ENCODE results near the gene PSMD12.
"Not testable (repeated sequence)": the region's sequence is repeated elsewhere in the genome, so short reads cannot be mapped to it uniquely, and the experiment has no call there.

The PSMD12 gene

DNA sequence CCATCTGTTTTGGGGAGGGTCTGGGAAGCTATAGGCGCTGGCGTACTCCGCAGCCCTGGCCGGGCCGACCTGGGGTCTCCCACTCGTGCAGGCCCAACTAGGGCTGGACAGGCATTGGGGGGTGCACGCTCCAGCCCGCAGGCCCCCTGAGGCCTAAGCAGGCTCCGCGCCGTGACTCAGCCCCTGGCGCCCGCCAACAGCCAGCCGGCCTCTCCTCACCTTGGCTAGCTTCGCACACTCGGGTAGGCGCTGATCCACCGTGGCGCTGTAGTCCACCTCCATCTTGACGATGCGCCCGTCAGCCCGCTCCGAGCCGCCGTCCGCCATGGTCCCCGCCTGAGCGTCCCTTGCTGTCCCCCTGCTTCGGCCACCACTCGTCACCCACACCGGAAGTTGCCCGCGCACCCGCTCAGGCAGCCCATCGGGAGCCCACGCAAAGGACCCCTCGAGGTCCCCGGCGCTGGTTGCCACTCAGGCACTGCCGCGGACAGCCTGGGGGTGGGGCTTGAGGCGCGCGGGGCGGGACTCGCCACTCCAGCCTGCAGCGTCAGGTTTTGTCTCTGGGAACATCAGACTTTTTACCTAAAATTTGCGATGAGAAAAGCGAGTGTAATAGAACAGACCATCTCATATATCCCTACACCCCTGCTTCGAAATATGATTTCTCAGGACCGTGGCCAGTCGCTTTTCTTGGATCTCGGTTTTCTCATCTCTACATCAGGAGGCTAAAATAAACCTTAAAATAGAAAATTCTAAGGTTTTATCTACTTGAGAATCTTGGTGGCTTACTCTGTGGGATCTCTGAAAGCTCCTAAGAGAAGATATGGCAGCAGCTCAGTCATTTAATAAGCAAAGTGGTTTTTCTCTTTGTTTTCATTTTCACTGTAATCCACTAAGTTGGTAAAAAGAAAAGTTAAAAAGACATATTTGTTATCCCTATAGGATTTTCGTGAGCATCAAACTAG, at the start of gene PSMD12:
Gene PSMD12, minus strand, starts transcription at position 385 of the 965 bp plus-strand sequence. Its CDS starts 58 bp downstream, at position 327.
- Histone ChIP-seq H3K4me3 (ENCODE audit: low read length) (peak within 1 kb of the TSS; percentile 61), H3K4me1 (ENCODE audit: control insufficient read depth, insufficient read depth, low read length) (peaks cover 2% of the 10 kb centered on the region; the same call in 1 of the 2 replicates), H3K36me3 (ENCODE audit: control insufficient read depth, insufficient read depth, low read length) (no peaks in the 10 kb centered on the region; the same call in 1 of the 2 replicates), H3K27me3 (ENCODE audit: control insufficient read depth, insufficient read depth, low read length) (no peaks in the 10 kb centered on the region), H3K27ac (ENCODE audit: low read length) (no peak within 1 kb of the TSS), H3K9me3 (ENCODE audit: control insufficient read depth, insufficient read depth, low read length) (no peaks in the 10 kb centered on the region)
- peak; percentile 77 for DNase-seq (ENCODE audit: low read depth, low spot score)
- no CpG with 5 or more reads among the region's 55 CpGs for WGBS (ENCODE audit: insufficient coverage, insufficient read length)

DNA sequence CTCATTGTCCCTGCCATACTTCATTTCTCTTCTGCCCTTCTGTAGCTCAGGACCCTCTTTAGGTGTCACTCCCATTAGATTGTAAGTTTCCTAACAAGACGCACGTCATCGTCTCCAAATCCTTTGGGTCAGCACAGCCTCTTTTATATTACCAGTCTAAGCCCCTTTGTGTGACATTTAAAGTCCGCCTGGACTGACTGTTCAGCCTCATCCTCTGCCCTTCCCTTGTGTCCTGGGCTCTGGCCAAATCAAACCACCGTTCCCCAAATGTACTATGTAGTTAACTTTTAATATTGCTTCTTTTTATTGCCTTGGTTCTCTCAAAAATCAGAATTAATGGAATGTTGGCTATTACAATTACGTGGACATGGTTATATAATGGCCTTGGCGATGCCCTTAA, 48.9 kb upstream of the PSMD12 start:
- no peak for DNase-seq (ENCODE audit: low read depth, low spot score)
- H3K36me3 ChIP-seq (ENCODE audit: control insufficient read depth, insufficient read depth, low read length): no peaks in the 10 kb centered on the region
- no peaks in the 10 kb centered on the region for H3K27me3 ChIP-seq (ENCODE audit: control insufficient read depth, insufficient read depth, low read length)
- no peaks in the 10 kb centered on the region for H3K4me1 ChIP-seq (ENCODE audit: control insufficient read depth, insufficient read depth, low read length)
- H3K27ac ChIP-seq (ENCODE audit: low read length): no peak overlapping the region
- no peaks in the 10 kb centered on the region for H3K9me3 ChIP-seq (ENCODE audit: control insufficient read depth, insufficient read depth, low read length)
- WGBS (ENCODE audit: insufficient coverage, insufficient read length): no CpG with 5 or more reads among the region's 7 CpGs
- no peak overlapping the region for H3K4me3 ChIP-seq (ENCODE audit: low read length)

DNA sequence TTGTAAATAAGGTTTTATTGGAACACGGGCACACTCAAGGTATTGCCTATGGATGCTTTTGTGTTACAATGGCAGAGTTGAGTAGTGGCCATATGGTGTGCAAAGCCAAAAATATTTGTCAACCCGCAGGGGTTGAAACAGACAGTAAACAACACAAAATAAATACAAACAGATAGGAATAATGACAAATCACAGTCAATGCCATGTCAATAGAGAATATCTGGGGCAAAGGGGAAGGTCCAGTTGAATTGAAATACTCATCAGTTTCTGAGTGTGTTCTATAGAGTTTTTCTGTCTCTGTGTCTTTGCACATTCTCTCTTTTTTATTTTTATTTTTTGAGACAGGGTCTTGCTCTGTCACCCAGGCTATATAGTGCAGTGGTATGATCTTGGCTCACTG, 48.2 kb upstream of the PSMD12 start:
- H3K4me1 ChIP-seq (ENCODE audit: control insufficient read depth, insufficient read depth, low read length): no peaks in the 10 kb centered on the region
- no CpG with 5 or more reads among the region's 2 CpGs for WGBS (ENCODE audit: insufficient coverage, insufficient read length)
- H3K9me3 ChIP-seq (ENCODE audit: control insufficient read depth, insufficient read depth, low read length): no peaks in the 10 kb centered on the region
- no peak for DNase-seq (ENCODE audit: low read depth, low spot score)
- no peak overlapping the region for H3K27ac ChIP-seq (ENCODE audit: low read length)
- no peak overlapping the region for H3K4me3 ChIP-seq (ENCODE audit: low read length)
- no peaks in the 10 kb centered on the region for H3K27me3 ChIP-seq (ENCODE audit: control insufficient read depth, insufficient read depth, low read length)
- H3K36me3 ChIP-seq (ENCODE audit: control insufficient read depth, insufficient read depth, low read length): no peaks in the 10 kb centered on the region

DNA sequence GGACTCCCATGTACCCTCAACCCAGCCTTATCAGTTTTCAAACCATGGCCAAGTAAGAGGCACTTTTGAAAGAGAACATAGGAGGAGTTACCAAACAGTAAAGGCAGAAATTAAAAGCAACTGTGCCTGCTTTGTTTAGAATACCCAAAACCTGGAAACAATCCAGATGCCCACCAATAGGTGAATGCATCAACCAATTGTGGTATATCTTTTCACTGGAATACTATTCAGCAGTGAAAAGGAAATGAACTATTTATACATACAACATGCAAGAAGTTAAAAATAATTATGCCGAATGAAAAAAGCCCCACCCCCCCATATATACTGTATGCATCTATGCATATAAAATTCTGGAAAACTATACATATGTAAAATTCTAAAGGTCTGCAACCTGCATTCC, 47.8 kb upstream of the PSMD12 start:
- WGBS (ENCODE audit: insufficient coverage, insufficient read length): no CpG with 5 or more reads among the region's 1 CpG

DNA sequence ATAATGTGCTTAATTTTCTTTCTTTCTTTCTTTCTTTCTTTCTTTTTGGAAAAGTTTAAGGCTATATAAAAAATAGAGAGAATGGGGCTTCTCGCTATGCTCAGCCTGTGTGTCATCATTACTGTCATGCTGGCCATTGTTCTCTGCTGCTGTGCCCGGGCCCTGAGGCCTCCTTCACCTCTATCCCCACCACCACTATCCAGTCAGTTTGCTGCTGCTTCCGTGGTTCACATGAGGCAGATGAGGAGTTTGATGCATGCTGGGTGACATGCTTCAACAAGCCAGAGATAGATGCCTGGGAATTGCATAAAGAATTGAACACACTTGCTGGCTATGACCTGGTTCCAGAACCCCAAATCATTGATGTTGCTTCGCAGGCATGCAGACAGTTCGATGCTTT, 47.0 kb upstream of the PSMD12 start:
- H3K36me3 ChIP-seq (ENCODE audit: control insufficient read depth, insufficient read depth, low read length): no peaks in the 10 kb centered on the region
- H3K9me3 ChIP-seq (ENCODE audit: control insufficient read depth, insufficient read depth, low read length): no peaks in the 10 kb centered on the region
- H3K27ac ChIP-seq (ENCODE audit: low read length): no peak overlapping the region
- DNase-seq (ENCODE audit: low read depth, low spot score): no peak
- H3K4me1 ChIP-seq (ENCODE audit: control insufficient read depth, insufficient read depth, low read length): no peaks in the 10 kb centered on the region
- WGBS (ENCODE audit: insufficient coverage, insufficient read length): no CpG with 5 or more reads among the region's 5 CpGs
- no peaks in the 10 kb centered on the region for H3K27me3 ChIP-seq (ENCODE audit: control insufficient read depth, insufficient read depth, low read length)
- H3K4me3 ChIP-seq (ENCODE audit: low read length): no peak overlapping the region

More for the DNA sequence above, 47.8 kb upstream of the PSMD12 start:
- H3K4me3 ChIP-seq (ENCODE audit: low read length): no peak overlapping the region
- no peaks in the 10 kb centered on the region for H3K27me3 ChIP-seq (ENCODE audit: control insufficient read depth, insufficient read depth, low read length)
- H3K36me3 ChIP-seq (ENCODE audit: control insufficient read depth, insufficient read depth, low read length): no peaks in the 10 kb centered on the region
- no peaks in the 10 kb centered on the region for H3K9me3 ChIP-seq (ENCODE audit: control insufficient read depth, insufficient read depth, low read length)
- DNase-seq (ENCODE audit: low read depth, low spot score): no peak
- no peaks in the 10 kb centered on the region for H3K4me1 ChIP-seq (ENCODE audit: control insufficient read depth, insufficient read depth, low read length)
- no peak overlapping the region for H3K27ac ChIP-seq (ENCODE audit: low read length)

DNA sequence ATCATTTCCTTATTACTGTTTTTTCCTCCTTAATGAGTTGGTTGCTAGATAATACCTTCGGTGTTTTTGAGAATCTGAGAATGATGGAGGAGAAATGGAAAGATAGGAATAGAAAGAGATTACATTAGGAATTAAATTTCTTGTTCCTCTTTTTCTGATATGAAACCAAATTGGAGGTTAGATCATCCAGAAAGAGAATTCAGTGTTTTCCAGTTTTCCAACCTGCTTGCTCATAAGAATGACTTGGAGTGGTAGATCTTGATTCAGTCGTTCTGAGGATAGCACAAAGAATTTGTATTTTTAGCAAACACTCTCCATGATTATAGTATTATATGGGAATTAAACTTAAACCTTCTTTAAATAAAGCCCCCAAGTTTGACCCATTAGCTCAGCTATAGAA, 46.6 kb upstream of the PSMD12 start:
- DNase-seq (ENCODE audit: low read depth, low spot score): no peak
- Histone ChIP-seq H3K27me3 (ENCODE audit: control insufficient read depth, insufficient read depth, low read length) (no peaks in the 10 kb centered on the region), H3K27ac (ENCODE audit: low read length) (no peak overlapping the region), H3K9me3 (ENCODE audit: control insufficient read depth, insufficient read depth, low read length) (no peaks in the 10 kb centered on the region), H3K36me3 (ENCODE audit: control insufficient read depth, insufficient read depth, low read length) (no peaks in the 10 kb centered on the region), H3K4me1 (ENCODE audit: control insufficient read depth, insufficient read depth, low read length) (no peaks in the 10 kb centered on the region), H3K4me3 (ENCODE audit: low read length) (no peak overlapping the region)
- 100% methylated on average over 1 of the region's 2 CpGs for WGBS (ENCODE audit: insufficient coverage, insufficient read length)

DNA sequence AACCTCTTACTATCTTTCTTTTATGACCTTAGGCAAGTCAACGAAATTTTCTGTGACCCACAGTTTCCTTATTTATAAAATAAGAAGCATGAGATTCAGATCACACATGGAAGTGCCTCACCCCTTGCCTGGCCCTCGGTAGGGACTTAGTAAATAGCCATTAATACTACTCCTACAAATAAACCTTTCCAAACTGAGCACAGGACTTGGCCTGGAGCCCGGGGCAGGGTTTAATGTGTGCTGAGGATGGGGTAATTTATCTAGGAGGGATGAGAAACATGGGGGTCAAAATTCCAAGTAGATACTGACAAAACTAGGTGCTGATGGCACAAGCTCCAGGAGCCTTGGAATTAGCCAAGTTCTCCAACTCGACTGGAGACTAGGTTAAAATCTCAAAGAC, 45.7 kb upstream of the PSMD12 start:
- no peak overlapping the region for H3K27ac ChIP-seq (ENCODE audit: low read length)
- no peaks in the 10 kb centered on the region for H3K27me3 ChIP-seq (ENCODE audit: control insufficient read depth, insufficient read depth, low read length)
- no peaks in the 10 kb centered on the region for H3K9me3 ChIP-seq (ENCODE audit: control insufficient read depth, insufficient read depth, low read length)
- H3K4me3 ChIP-seq (ENCODE audit: low read length): no peak overlapping the region
- no CpG with 5 or more reads among the region's 4 CpGs for WGBS (ENCODE audit: insufficient coverage, insufficient read length)
- H3K4me1 ChIP-seq (ENCODE audit: control insufficient read depth, insufficient read depth, low read length): no peaks in the 10 kb centered on the region
- H3K36me3 ChIP-seq (ENCODE audit: control insufficient read depth, insufficient read depth, low read length): no peaks in the 10 kb centered on the region
- no peak for DNase-seq (ENCODE audit: low read depth, low spot score)

DNA sequence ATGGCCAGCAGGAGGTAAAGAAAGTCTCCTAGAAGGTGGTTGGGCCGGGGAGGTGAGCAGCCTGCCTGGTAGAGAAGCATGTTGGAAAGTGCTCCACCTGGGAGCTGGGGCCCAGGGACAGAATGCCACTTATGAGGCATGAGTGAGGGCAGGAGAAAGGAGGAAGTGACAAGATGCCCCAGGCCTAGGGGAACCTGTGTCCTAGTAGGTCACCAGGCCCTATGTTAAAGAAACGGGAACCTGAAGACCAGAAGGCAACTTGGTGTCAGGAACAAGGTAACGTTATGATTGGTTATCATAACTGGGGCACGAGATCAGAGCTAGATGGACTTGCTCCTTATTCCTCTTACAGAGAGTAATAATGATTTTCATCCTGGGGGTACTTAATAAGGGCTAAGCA, 45.0 kb upstream of the PSMD12 start:
- Histone ChIP-seq H3K4me3 (ENCODE audit: low read length) (no peak overlapping the region), H3K36me3 (ENCODE audit: control insufficient read depth, insufficient read depth, low read length) (no peaks in the 10 kb centered on the region), H3K27ac (ENCODE audit: low read length) (no peak overlapping the region), H3K4me1 (ENCODE audit: control insufficient read depth, insufficient read depth, low read length) (no peaks in the 10 kb centered on the region), H3K9me3 (ENCODE audit: control insufficient read depth, insufficient read depth, low read length) (no peaks in the 10 kb centered on the region), H3K27me3 (ENCODE audit: control insufficient read depth, insufficient read depth, low read length) (no peaks in the 10 kb centered on the region)
- no CpG with 5 or more reads among the region's 4 CpGs for WGBS (ENCODE audit: insufficient coverage, insufficient read length)
- no peak for DNase-seq (ENCODE audit: low read depth, low spot score)

DNA sequence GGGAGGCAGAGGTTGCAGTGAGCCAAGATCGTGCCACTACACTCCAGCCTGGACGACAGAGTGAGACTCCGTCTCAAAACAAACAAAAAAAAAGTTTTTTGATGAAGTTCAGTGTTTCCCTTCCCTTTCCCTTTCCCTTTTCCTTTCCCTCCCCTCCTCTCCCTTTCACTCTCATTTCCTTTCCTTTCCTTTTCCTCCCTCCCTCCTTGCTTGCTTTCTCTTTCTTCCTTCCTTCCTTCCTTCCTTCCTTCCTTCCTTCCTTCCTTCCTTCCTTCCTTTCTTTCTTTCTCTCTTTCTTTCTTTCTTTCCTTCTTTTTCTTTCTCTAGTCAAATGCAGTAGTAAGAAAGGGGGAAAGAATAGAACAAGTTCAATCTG, 42.1 kb upstream of the PSMD12 start:
- H3K36me3 ChIP-seq (ENCODE audit: control insufficient read depth, insufficient read depth, low read length); H3K4me1 ChIP-seq (ENCODE audit: control insufficient read depth, insufficient read depth, low read length); H3K4me3 ChIP-seq (ENCODE audit: low read length); H3K9me3 ChIP-seq (ENCODE audit: control insufficient read depth, insufficient read depth, low read length); DNase-seq (ENCODE audit: low read depth, low spot score); H3K27ac ChIP-seq (ENCODE audit: low read length); H3K27me3 ChIP-seq (ENCODE audit: control insufficient read depth, insufficient read depth, low read length): not testable (repeated sequence)
- WGBS (ENCODE audit: insufficient coverage, insufficient read length): no CpG with 5 or more reads among the region's 3 CpGs

DNA sequence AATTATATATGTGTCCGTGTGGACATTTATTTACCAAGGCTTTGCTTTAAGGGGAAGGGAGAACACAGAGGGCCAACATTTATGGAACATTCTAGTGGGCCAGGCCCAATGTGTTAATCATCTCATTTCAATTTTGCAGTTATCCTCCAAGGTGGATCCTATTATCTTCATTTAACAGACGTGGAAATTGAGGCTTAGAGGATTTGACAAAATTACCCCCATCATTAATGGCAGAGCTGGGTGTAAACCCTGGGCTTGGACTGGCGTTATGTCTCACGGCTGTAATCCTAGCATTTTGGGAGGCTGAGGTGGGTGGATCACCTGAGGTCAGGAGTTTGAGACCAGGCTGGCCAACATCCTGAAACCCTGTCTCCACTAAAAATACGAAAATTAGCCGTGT, 37.1 kb upstream of the PSMD12 start:
- H3K27me3 ChIP-seq (ENCODE audit: control insufficient read depth, insufficient read depth, low read length): no peaks in the 10 kb centered on the region
- H3K36me3 ChIP-seq (ENCODE audit: control insufficient read depth, insufficient read depth, low read length): no peaks in the 10 kb centered on the region
- DNase-seq (ENCODE audit: low read depth, low spot score): no peak
- no peak overlapping the region for H3K4me3 ChIP-seq (ENCODE audit: low read length)
- H3K4me1 ChIP-seq (ENCODE audit: control insufficient read depth, insufficient read depth, low read length): peaks cover 5% of the 10 kb centered on the region; the same call in 1 of the 2 replicates
- H3K27ac ChIP-seq (ENCODE audit: low read length): no peak overlapping the region
- no CpG with 5 or more reads among the region's 6 CpGs for WGBS (ENCODE audit: insufficient coverage, insufficient read length)
- no peaks in the 10 kb centered on the region for H3K9me3 ChIP-seq (ENCODE audit: control insufficient read depth, insufficient read depth, low read length)

DNA sequence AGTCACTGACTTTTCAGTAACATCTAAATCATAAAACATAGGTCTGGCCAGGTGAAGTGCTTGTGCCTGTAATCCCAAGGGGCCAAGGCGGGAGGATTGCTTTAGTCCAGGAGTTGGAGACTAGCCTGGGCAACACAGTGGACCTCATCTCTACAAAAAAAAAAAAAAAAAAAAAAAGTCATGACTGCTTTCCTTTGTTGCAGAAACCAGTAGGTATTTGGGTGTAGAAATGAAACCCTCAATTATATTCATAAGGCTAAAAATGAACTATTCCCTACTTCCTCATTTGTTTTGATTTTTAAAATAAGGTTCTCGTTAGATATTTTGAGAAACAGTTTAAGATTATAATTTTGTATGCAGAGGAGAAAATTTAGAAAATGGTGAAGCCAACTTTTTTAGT, 36.7 kb upstream of the PSMD12 start:
- Histone ChIP-seq H3K4me1 (ENCODE audit: control insufficient read depth, insufficient read depth, low read length) (peaks cover 5% of the 10 kb centered on the region; the same call in 1 of the 2 replicates), H3K9me3 (ENCODE audit: control insufficient read depth, insufficient read depth, low read length) (no peaks in the 10 kb centered on the region), H3K27ac (ENCODE audit: low read length) (no peak overlapping the region), H3K4me3 (ENCODE audit: low read length) (no peak overlapping the region), H3K36me3 (ENCODE audit: control insufficient read depth, insufficient read depth, low read length) (no peaks in the 10 kb centered on the region), H3K27me3 (ENCODE audit: control insufficient read depth, insufficient read depth, low read length) (no peaks in the 10 kb centered on the region)
- DNase-seq (ENCODE audit: low read depth, low spot score): no peak
- WGBS (ENCODE audit: insufficient coverage, insufficient read length): no CpG with 5 or more reads among the region's 2 CpGs
